ENCODE results near the gene NHEJ1. TPM values are rescaled to one million over a fixed set of nuclear protein-coding genes. Genes with fewer than 3 reads are reported as not detected.

The NHEJ1 gene
- polyA plus RNA-seq, 1 of the 3 experiments (the other 2 are of a cell fraction), result 16.3 TPM

- TF ChIP-seq SMC3 (IDR thresholded peaks at IDR 0.05; ENCODE audit: low read depth, low read length) (no peak), TCF12 (IDR thresholded peaks at IDR 0.05) (peak; percentile 87), JUND (IDR thresholded peaks at IDR 0.05) (peak; percentile 30; the same call in 1 of the 2 replicates), RFX5 (IDR thresholded peaks at IDR 0.05; ENCODE audit: low read length) (no peak), CTCF (IDR thresholded peaks at IDR 0.05) (peak; percentile 38; the same call in 1 of the 2 replicates), POLR2AphosphoS5 (IDR thresholded peaks at IDR 0.05; ENCODE audit: low read depth, low read length) (no peak), RCOR1 (IDR thresholded peaks at IDR 0.05; ENCODE audit: low read length) (no peak), RXRA (IDR thresholded peaks at IDR 0.05; ENCODE audit: borderline replicate concordance, low read depth) (no peak; the same call in 1 of the 2 replicates), ZBTB33 (IDR thresholded peaks at IDR 0.05; ENCODE audit: borderline replicate concordance, low read depth) (no peak), PBX3 (IDR thresholded peaks at IDR 0.05) (peak; percentile 33; the same call in 1 of the 2 replicates), FOSL2 (IDR thresholded peaks at IDR 0.05; ENCODE audit: borderline replicate concordance, low read depth) (peak; percentile 55; the same call in 1 of the 2 replicates)
Observed at GRCh38 chr2:219142329-219142728, 18.3 kb downstream of the NHEJ1 start (continued).

- Histone ChIP-seq H3K9me3 (no peaks in the 10 kb centered on the region), H3K4me3 (ENCODE audit: low read depth in 2 of 2, low read length in 1 of 2) (no peak overlapping the region), H2AFZ (ENCODE audit: low read depth) (no peak overlapping the region), H3K36me3 (replicated peaks in 1 of 2; ENCODE audit: control insufficient read depth in 1 of 2, insufficient read depth in 2 of 2, low read length in 1 of 2) (peaks cover 12 to 26% of the 10 kb centered on the region in 2 experiments), H3K79me2 (ENCODE audit: insufficient read depth) (no peaks in the 10 kb centered on the region), H3K27ac (ENCODE audit: low read depth in 2 of 2, low read length in 1 of 2) (no peak overlapping the region), H3K9me2 (no peaks in the 10 kb centered on the region), H4K20me1 (ENCODE audit: insufficient read depth) (0 out of 2 replicates have a peak, but pooled peaks cover 3% of the 10 kb centered on the region), H3K9ac (no peak overlapping the region), H3K4me2 (no peak overlapping the region), H3K27me3 (ENCODE audit: insufficient read depth) (no peaks in the 10 kb centered on the region), H3K4me1 (ENCODE audit: control insufficient read depth in 1 of 2, insufficient read depth in 2 of 2, low read depth in 1 of 2, low read length in 1 of 2) (peaks cover 6 to 8% of the 10 kb centered on the region in 2 experiments; a peak in 1 of 4 replicates), H3F3A (replicated peaks; ENCODE audit: insufficient read depth) (no peaks in the 10 kb centered on the region)
- ChIA-PET CTCF (interaction anchor here (1.8 to 10.8 kb wide), 4 partner anchors 19 to 138 kb away, joined by 6 to 75 read pairs (median 18); no protein-coding TSS in a partner anchor), POLR2A (no interaction called here)
- WGBS (ENCODE audit: low lambda C conversion rate), result 100% methylated on average over 3 of the region's 3 CpGs
- no peak for DNase-seq
- TF ChIP-seq CHD2 (IDR thresholded peaks at IDR 0.05; ENCODE audit: low read length, partially characterized antibody), result no peak
- TF ChIP-seq EZH2phosphoT487 (IDR thresholded peaks at IDR 0.05; ENCODE audit: borderline replicate concordance, low read depth), result no peak
- TF ChIP-seq JUND (IDR thresholded peaks at IDR 0.05), result no peak
- TF ChIP-seq GABPA (IDR thresholded peaks at IDR 0.05; ENCODE audit: low read depth), result no peak
- no peak for TF ChIP-seq RAD21 (IDR thresholded peaks at IDR 0.05; ENCODE audit: low read length)
- no peak for TF ChIP-seq ZBTB33 (IDR thresholded peaks at IDR 0.05; ENCODE audit: borderline replicate concordance, low read depth)
- no peak for TF ChIP-seq USF1 (IDR thresholded peaks at IDR 0.05; ENCODE audit: borderline replicate concordance, low read depth)
- TF ChIP-seq USF2 (IDR thresholded peaks at IDR 0.05; ENCODE audit: borderline replicate concordance, low read depth, low read length), result no peak
- TF ChIP-seq RXRA (IDR thresholded peaks at IDR 0.05; ENCODE audit: borderline replicate concordance, low read depth), result no peak
- TF ChIP-seq RFX5 (IDR thresholded peaks at IDR 0.05; ENCODE audit: low read length), result no peak
- TF ChIP-seq FOXJ3 (CRISPR knock-in tag; IDR thresholded peaks at IDR 0.05), result no peak
- TF ChIP-seq TCF12 (IDR thresholded peaks at IDR 0.05), result no peak
- no peak for TF ChIP-seq ELF1 (IDR thresholded peaks at IDR 0.05)
Observed at GRCh38 chr2:219140722-219141121, 19.9 kb downstream of the NHEJ1 start.
